Testis (tissue), 2 donors: ENCODE measurements around the gene HBD.

ENCODE experiments used
- CTCF ChIP-seq, 3 experiments: fragments of 450-650 bp in 2 of 3; fragments of 200-600 bp in 1 of 3; sonication (generic) in 1 of 3; IDR thresholded peaks; one replicate each; pipeline ENCODE4 v1.5.1; 2016 to 2019; ENCODE audit warnings: antibody characterized with exemption in 3 of 3, mild to moderate bottlenecking in 2 of 3, moderate library complexity in 1 of 3
- POLR2A ChIP-seq: fragments of 450-650 bp; IDR thresholded peaks from one replicate; pipeline ENCODE4 v1.6.1; 2017; ENCODE audit warnings: antibody characterized with exemption, mild to moderate bottlenecking, moderate library complexity

- TF ChIP-seq CTCF (IDR thresholded peaks at IDR 0.05), result no peak
- TF ChIP-seq POLR2A, result no peak
Observed at GRCh38 chr11:5282628-5283027, 48.3 kb upstream of the HBD start.
